K562 (cell line): Measurements from ENCODE around the gene SLC37A4.

Experiments used
- CTCF ChIP-seq, 3 experiments: IDR thresholded peaks in 2 of 3; conservative IDR thresholded peaks in 1 of 3; 2 replicates each; pipeline ENCODE4 v1.5.1; 2011 to 2012; ENCODE audit warnings: low read length in 3 of 3, mild to moderate bottlenecking in 3 of 3, control low read depth in 2 of 3, improper control_type of control experiment in 1 of 3, inconsistent platforms in 1 of 3, low read depth in 1 of 3, mixed read lengths in 1 of 3, moderate library complexity in 1 of 3; ENCODE audit not compliant: insufficient read depth in 2 of 3
- ETS1 ChIP-seq: conservative IDR thresholded peaks from 2 replicates; pipeline ENCODE4 v1.6.1; 2011; ENCODE audit warnings: low read depth, mild to moderate bottlenecking, low read length; ENCODE audit not compliant: control insufficient read depth
- MCM3 ChIP-seq: fragments of 450-650 bp; IDR thresholded peaks from 2 replicates; pipeline ENCODE4 v1.6.1; 2016
- NCOA1 ChIP-seq: fragments of 450-650 bp; IDR thresholded peaks from 2 replicates; pipeline ENCODE4 v1.6.1; 2016; ENCODE audit warnings: low read depth
- POLR2AphosphoS5 ChIP-seq: IDR thresholded peaks from 2 replicates; pipeline ENCODE4 v1.6.1; 2011; ENCODE audit warnings: mild to moderate bottlenecking, low read depth, low read length, moderate library complexity; ENCODE audit not compliant: control insufficient read depth, insufficient read depth
- RCOR1 ChIP-seq, 2 experiments: IDR thresholded peaks; 2 replicates each; pipeline ENCODE4 v1.6.1; 2012; ENCODE audit warnings: low read depth in 2 of 2, low read length in 2 of 2, borderline replicate concordance in 1 of 2, improper control_type of control experiment in 1 of 2
- SP2 ChIP-seq: IDR thresholded peaks from 2 replicates; pipeline ENCODE4 v1.6.1; 2011; ENCODE audit warnings: mild to moderate bottlenecking, low read depth, low read length, moderate library complexity; ENCODE audit not compliant: poor library complexity, severe bottlenecking; ENCODE audit errors: extremely low read depth
- SPI1 ChIP-seq: IDR thresholded peaks from 2 replicates; pipeline ENCODE4 v1.6.1; 2011; ENCODE audit warnings: low read depth, low read length, control low read depth, borderline replicate concordance
- ZFX ChIP-seq: sonication (generic); formaldehyde crosslinking; IDR thresholded peaks from 2 replicates; pipeline ENCODE4 v1.8.0; 2022; ENCODE audit warnings: mild to moderate bottlenecking, missing genetic modification reagents, moderate library complexity
- ZNF75A ChIP-seq: fragments of 450-650 bp; formaldehyde crosslinking; IDR thresholded peaks from 2 replicates; pipeline ENCODE4 v1.4.0; 2020; ENCODE audit warnings: mild to moderate bottlenecking

- TF ChIP-seq MCM3 (no peak), ZFX (CRISPR knock-in tag) (no peak), RCOR1 (IDR thresholded peaks at IDR 0.05; ENCODE audit: borderline replicate concordance in 1 of 2, low read depth in 2 of 2, low read length in 2 of 2) (no peak; a peak in 1 of 4 replicates), ETS1 (no peak), NCOA1 (no peak), POLR2AphosphoS5 (no peak), ZNF75A (CRISPR knock-in tag) (no peak), SP2 (no peak), CTCF (IDR thresholded peaks at IDR 0.05 in 2 of 3, conservative IDR thresholded peaks at IDR 0.05 in 1 of 3; ENCODE audit: insufficient read depth in 2 of 3, low read depth in 1 of 3, low read length in 3 of 3) (no peak), SPI1 (no peak)
Observed at GRCh38 chr11:119029340-119030028, 1.2 kb downstream of the SLC37A4 start.
